ENCODE data around the gene TMEFF2. TPM values are rescaled to one million over a fixed set of nuclear protein-coding genes. Genes with fewer than 3 reads are reported as not detected.

The TMEFF2 gene
- total RNA-seq, 1 donor from 2014 or later: 0.41 TPM

GRCh38 chr2:192067631-192068030, 127.1 kb downstream of the TMEFF2 start:
- Histone ChIP-seq H3K9ac (ENCODE audit: low read length) (no peak overlapping the region), H3K27ac (ENCODE audit: low read depth, low read length) (no peak overlapping the region), H3K9me3 (ENCODE audit: insufficient read depth, low read depth, low read length) (no peaks in the 10 kb centered on the region), H4K20me1 (ENCODE audit: insufficient read depth, low read length) (no peaks in the 10 kb centered on the region), H3K4me3 (ENCODE audit: insufficient read depth, low read depth, low read length) (no peak overlapping the region), H3K4me1 (ENCODE audit: insufficient read depth, low read length) (no peaks in the 10 kb centered on the region), H3K79me2 (ENCODE audit: insufficient read depth, low read length) (no peaks in the 10 kb centered on the region), H3K4me2 (ENCODE audit: low read length) (no peak overlapping the region), H2AFZ (ENCODE audit: low read depth, low read length) (no peak overlapping the region), H3K36me3 (ENCODE audit: insufficient read depth, low read length) (no peaks in the 10 kb centered on the region), H3K27me3 (ENCODE audit: insufficient read depth, low read length) (no peaks in the 10 kb centered on the region)
- Mint-ChIP-seq H3K27ac (ENCODE audit: unreplicated experiment) (no peak overlapping the region), H3K9me3 (ENCODE audit: unreplicated experiment) (no peaks in the 10 kb centered on the region), H3K4me1 (ENCODE audit: low read depth, unreplicated experiment) (peaks cover 10% of the 10 kb centered on the region), H3K36me3 (ENCODE audit: low read depth, unreplicated experiment) (no peaks in the 10 kb centered on the region), H3K27me3 (ENCODE audit: low read depth, unreplicated experiment) (no peaks in the 10 kb centered on the region), H3K4me3 (ENCODE audit: unreplicated experiment) (no peak overlapping the region)
- no peak for TF ChIP-seq EZH2 (IDR thresholded peaks at IDR 0.05; ENCODE audit: insufficient read depth, low read length)
- TF ChIP-seq, protein P1, sequence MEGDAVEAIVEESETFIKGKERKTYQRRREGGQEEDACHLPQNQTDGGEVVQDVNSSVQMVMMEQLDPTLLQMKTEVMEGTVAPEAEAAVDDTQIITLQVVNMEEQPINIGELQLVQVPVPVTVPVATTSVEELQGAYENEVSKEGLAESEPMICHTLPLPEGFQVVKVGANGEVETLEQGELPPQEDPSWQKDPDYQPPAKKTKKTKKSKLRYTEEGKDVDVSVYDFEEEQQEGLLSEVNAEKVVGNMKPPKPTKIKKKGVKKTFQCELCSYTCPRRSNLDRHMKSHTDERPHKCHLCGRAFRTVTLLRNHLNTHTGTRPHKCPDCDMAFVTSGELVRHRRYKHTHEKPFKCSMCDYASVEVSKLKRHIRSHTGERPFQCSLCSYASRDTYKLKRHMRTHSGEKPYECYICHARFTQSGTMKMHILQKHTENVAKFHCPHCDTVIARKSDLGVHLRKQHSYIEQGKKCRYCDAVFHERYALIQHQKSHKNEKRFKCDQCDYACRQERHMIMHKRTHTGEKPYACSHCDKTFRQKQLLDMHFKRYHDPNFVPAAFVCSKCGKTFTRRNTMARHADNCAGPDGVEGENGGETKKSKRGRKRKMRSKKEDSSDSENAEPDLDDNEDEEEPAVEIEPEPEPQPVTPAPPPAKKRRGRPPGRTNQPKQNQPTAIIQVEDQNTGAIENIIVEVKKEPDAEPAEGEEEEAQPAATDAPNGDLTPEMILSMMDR (IDR thresholded peaks at IDR 0.05; ENCODE audit: insufficient read depth, low read depth, low read length): no peak
- FAIRE-seq (no peak), DNase-seq (ENCODE audit: low read depth) (no peak)

- Histone ChIP-seq H3K9ac (ENCODE audit: low read length) (no peak overlapping the region), H2AFZ (ENCODE audit: low read depth, low read length) (no peak overlapping the region), H4K20me1 (ENCODE audit: insufficient read depth, low read length) (no peaks in the 10 kb centered on the region), H3K27me3 (ENCODE audit: insufficient read depth, low read length) (no peaks in the 10 kb centered on the region), H3K27ac (ENCODE audit: low read depth, low read length) (no peak overlapping the region), H3K9me3 (ENCODE audit: insufficient read depth, low read depth, low read length) (no peaks in the 10 kb centered on the region), H3K79me2 (ENCODE audit: insufficient read depth, low read length) (no peaks in the 10 kb centered on the region), H3K4me1 (ENCODE audit: insufficient read depth, low read length) (no peaks in the 10 kb centered on the region), H3K36me3 (ENCODE audit: insufficient read depth, low read length) (no peaks in the 10 kb centered on the region), H3K4me3 (ENCODE audit: insufficient read depth, low read depth, low read length) (no peak overlapping the region), H3K4me2 (ENCODE audit: low read length) (no peak overlapping the region)
- DNase-seq (ENCODE audit: low read depth) (no peak), FAIRE-seq (no peak)
- no peak for TF ChIP-seq EZH2 (IDR thresholded peaks at IDR 0.05; ENCODE audit: insufficient read depth, low read length)
- TF ChIP-seq, protein P1 (IDR thresholded peaks at IDR 0.05; ENCODE audit: insufficient read depth, low read depth, low read length): no peak
- peaks cover 2% of the 10 kb centered on the region for H3K4me1 Mint-ChIP-seq (ENCODE audit: low read depth, unreplicated experiment)
- no peaks in the 10 kb centered on the region for H3K9me3 Mint-ChIP-seq (ENCODE audit: unreplicated experiment)
- no peak overlapping the region for H3K27ac Mint-ChIP-seq (ENCODE audit: unreplicated experiment)
- no peak overlapping the region for H3K4me3 Mint-ChIP-seq (ENCODE audit: unreplicated experiment)
- H3K36me3 Mint-ChIP-seq (ENCODE audit: low read depth, unreplicated experiment): no peaks in the 10 kb centered on the region
- H3K27me3 Mint-ChIP-seq (ENCODE audit: low read depth, unreplicated experiment): no peaks in the 10 kb centered on the region
Observed at GRCh38 chr2:192064459-192064858, 130.3 kb downstream of the TMEFF2 start.

DNA sequence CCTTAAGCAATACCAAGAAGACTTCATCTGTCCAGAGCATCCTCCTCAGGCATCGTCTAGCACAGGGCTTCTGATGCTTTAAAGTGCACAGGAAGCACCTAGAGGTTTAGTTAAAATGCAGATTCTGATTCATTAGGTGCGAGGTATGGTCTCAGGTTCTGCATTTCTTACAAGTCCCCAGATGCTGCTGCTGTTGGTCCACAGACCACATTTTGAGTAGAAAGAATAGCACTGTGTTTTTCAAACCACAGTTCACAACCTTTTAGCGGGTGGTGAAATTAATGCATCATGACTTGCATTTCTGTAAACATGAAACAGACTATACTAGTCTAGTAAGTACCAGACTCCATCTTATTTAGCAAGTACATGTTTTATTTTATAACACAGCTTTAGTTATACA, 134.6 kb downstream of the TMEFF2 start:
- Mint-ChIP-seq H3K27me3 (ENCODE audit: low read depth, unreplicated experiment) (no peaks in the 10 kb centered on the region), H3K36me3 (ENCODE audit: low read depth, unreplicated experiment) (no peaks in the 10 kb centered on the region), H3K27ac (ENCODE audit: unreplicated experiment) (no peak overlapping the region), H3K4me3 (ENCODE audit: unreplicated experiment) (no peak overlapping the region), H3K9me3 (ENCODE audit: unreplicated experiment) (no peaks in the 10 kb centered on the region), H3K4me1 (ENCODE audit: low read depth, unreplicated experiment) (no peaks in the 10 kb centered on the region)
- no peaks in the 10 kb centered on the region for H3K79me2 ChIP-seq (ENCODE audit: insufficient read depth, low read length)
- FAIRE-seq (no peak), DNase-seq (ENCODE audit: low read depth) (no peak)
- no peaks in the 10 kb centered on the region for H4K20me1 ChIP-seq (ENCODE audit: insufficient read depth, low read length)
- no peak overlapping the region for H3K4me3 ChIP-seq (ENCODE audit: insufficient read depth, low read depth, low read length)
- H3K9ac ChIP-seq (ENCODE audit: low read length): no peak overlapping the region
- TF ChIP-seq, protein P1 (IDR thresholded peaks at IDR 0.05; ENCODE audit: insufficient read depth, low read depth, low read length): no peak
- TF ChIP-seq EZH2 (IDR thresholded peaks at IDR 0.05; ENCODE audit: insufficient read depth, low read length): no peak
- H3K4me1 ChIP-seq (ENCODE audit: insufficient read depth, low read length): no peaks in the 10 kb centered on the region
- H2AFZ ChIP-seq (ENCODE audit: low read depth, low read length): no peak overlapping the region
- H3K27me3 ChIP-seq (ENCODE audit: insufficient read depth, low read length): no peaks in the 10 kb centered on the region
- no peaks in the 10 kb centered on the region for H3K36me3 ChIP-seq (ENCODE audit: insufficient read depth, low read length)
- H3K9me3 ChIP-seq (ENCODE audit: insufficient read depth, low read depth, low read length): no peaks in the 10 kb centered on the region
- no peak overlapping the region for H3K4me2 ChIP-seq (ENCODE audit: low read length)
- H3K27ac ChIP-seq (ENCODE audit: low read depth, low read length): no peak overlapping the region
